ENCODE measurements around the gene CFAP53. TPM values are rescaled to one million over a fixed set of nuclear protein-coding genes. Genes with fewer than 3 reads are reported as not detected.
A peak's percentile ranks its signal among the peaks of the same experiment; 100 is the strongest.

The CFAP53 gene
- total RNA-seq, 1 donor from 2014 or later = 0.29 TPM

DNA sequence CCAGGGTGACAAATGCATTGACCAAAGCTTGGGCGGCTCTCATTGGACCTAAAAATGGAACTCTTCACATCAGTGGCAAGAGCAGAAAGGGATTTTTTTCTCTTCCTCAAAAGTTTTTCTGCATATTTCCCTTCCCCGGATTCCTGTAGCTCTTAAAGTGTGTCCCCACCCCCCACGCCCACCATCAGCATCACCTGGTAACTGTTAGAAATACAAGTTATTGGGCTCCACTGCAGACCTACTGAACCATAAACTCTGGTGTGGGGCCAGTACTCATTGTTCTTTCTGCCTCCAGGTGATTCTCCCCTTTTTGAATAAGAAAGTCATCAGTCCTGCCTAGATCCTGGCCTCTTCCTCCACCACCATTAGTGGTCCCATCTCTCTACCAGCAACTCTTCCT lies 70.0 kb downstream of the CFAP53 start:
- Histone ChIP-seq H3K4me3 (ENCODE audit: low read depth, low read length) (no peak overlapping the region), H3K27me3 (ENCODE audit: control insufficient read depth, insufficient read depth, low read length) (peaks cover 9% of the 10 kb centered on the region), H3K36me3 (ENCODE audit: control insufficient read depth, insufficient read depth, low read length) (no peaks in the 10 kb centered on the region)
- no peak for DNase-seq (ENCODE audit: low read depth)
- TF ChIP-seq, protein P1, sequence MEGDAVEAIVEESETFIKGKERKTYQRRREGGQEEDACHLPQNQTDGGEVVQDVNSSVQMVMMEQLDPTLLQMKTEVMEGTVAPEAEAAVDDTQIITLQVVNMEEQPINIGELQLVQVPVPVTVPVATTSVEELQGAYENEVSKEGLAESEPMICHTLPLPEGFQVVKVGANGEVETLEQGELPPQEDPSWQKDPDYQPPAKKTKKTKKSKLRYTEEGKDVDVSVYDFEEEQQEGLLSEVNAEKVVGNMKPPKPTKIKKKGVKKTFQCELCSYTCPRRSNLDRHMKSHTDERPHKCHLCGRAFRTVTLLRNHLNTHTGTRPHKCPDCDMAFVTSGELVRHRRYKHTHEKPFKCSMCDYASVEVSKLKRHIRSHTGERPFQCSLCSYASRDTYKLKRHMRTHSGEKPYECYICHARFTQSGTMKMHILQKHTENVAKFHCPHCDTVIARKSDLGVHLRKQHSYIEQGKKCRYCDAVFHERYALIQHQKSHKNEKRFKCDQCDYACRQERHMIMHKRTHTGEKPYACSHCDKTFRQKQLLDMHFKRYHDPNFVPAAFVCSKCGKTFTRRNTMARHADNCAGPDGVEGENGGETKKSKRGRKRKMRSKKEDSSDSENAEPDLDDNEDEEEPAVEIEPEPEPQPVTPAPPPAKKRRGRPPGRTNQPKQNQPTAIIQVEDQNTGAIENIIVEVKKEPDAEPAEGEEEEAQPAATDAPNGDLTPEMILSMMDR (IDR thresholded peaks at IDR 0.05; ENCODE audit: insufficient read depth, low read length, poor library complexity, severe bottlenecking) = no peak

DNA sequence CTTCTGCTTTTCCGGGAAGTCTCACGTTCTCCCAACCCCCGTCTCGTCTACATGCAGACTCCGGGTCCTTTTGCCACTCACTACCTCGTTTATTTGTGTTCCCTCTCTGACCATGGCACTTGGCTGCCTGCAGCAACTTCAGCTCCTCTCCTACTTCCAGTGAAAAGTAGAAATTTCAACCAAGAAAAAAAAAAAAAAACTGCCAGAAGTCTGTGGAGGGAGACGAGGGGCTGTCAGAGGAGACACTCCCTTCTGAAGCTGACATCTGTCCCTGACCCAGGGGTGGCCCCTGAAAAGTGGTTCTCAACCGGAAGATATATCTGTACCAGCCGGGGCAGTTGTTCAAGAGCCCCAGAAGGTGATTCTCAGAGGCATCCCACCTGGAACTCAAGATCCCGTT lies 70.6 kb downstream of the CFAP53 start:
- TF ChIP-seq, protein P1 (IDR thresholded peaks at IDR 0.05; ENCODE audit: insufficient read depth, low read length, poor library complexity, severe bottlenecking) = no peak
- DNase-seq (ENCODE audit: low read depth) = no peak
- Histone ChIP-seq H3K27me3 (ENCODE audit: control insufficient read depth, insufficient read depth, low read length) (peaks cover 9% of the 10 kb centered on the region), H3K4me3 (ENCODE audit: low read depth, low read length) (no peak overlapping the region), H3K36me3 (ENCODE audit: control insufficient read depth, insufficient read depth, low read length) (no peaks in the 10 kb centered on the region)

DNA sequence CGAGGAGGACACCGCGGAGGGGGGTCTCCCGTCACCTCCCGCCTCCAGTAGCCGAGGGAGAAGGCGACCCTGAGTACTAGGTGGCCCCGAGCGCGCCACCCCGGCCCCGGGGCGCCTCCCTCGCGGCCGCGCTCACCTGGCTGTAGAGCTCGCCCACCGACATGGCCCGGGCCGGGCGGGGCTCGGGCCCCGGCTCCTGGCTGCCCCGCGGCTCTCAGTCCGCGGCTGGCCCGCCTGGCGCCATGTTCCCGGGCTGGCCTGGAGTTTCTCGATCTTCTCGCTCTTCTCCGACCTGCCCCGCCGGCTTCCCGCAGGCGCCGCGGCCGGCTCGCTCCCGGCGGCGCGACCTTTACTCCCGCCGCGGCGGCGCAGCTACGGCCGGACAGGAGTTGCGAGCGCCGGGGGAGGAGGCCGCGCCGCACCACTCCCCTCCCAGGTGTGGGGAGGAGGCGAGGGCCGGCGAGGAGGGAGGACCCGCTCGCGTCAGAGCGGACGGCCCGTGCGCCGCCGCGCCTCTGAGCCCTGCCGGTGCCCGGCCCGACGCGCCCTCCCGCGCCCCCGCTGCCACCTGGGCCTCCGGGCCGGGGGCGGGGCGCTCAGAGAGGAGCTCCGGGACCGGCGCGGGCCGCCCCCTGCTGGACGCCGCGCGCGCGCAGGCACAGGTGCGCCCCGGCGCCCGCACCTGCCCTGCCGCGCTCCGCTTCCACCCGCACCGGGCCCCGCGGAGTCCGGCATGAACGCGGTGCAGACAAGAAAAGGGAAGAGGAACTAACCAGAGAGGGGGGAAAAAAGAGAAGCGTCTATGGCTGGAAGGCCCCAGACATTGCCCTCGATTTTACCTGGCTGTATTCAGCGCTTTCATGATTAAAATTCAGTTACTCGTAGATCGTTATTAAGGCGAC lies 71.4 kb downstream of the CFAP53 start, which contains the start of gene MYO5B:
MYO5B (minus strand) TSS at position 517 of the 902 bp plus-strand sequence; CDS start at position 163, 354 bp downstream.
- no peaks in the 10 kb centered on the region for H3K36me3 ChIP-seq (ENCODE audit: control insufficient read depth, insufficient read depth, low read length)
- TF ChIP-seq, protein P1 (IDR thresholded peaks at IDR 0.05; ENCODE audit: insufficient read depth, low read length, poor library complexity, severe bottlenecking) = no peak
- peak within 1 kb of the TSS; percentile 67 for H3K4me3 ChIP-seq (ENCODE audit: low read depth, low read length)
- DNase-seq (ENCODE audit: low read depth) = no peak
- H3K27me3 ChIP-seq (ENCODE audit: control insufficient read depth, insufficient read depth, low read length) = peaks cover 9% of the 10 kb centered on the region

DNA sequence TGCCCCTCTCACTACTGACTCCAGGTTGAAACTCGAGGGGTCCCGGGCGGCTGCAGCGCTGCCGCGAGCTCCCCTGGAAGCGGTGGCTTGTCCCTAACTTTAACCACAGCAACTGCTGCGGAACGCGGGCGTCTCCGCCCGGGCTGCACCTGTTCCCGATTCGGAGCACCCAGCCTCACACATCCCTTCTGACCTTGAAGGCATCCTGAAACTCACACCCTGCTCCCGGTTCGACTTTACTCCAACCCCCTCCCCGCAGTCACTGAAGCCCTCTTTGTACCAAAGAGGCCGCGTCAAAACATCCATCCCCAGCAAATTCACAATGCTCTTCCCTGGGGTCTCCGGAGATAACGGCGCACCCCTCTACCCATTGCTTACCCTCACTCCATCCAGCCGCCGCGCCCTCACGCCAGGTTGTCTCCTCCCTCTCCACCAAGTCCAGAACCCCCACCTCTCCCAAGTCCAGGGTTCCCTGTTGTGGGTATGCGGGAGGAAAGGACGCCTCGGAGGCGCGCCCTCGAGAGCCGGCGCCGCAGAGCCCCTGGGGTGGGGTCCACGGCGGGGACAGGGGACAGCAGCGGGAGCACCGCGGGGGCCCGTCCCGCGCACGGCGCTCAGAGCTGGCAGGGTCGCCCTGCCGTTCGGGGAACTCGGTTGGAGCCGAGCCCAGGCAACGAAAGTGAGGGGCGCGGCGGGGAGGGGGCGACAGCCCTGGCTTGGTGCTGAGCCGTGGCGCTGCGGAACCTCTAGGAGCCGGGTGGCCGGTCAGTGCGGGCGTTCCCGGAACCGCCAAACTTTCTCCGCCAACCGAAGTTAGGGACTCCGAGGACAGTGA lies 72.3 kb downstream of the CFAP53 start:
- DNase-seq (ENCODE audit: low read depth) = no peak
- no peaks in the 10 kb centered on the region for H3K36me3 ChIP-seq (ENCODE audit: control insufficient read depth, insufficient read depth, low read length)
- H3K27me3 ChIP-seq (ENCODE audit: control insufficient read depth, insufficient read depth, low read length) = peaks cover 9% of the 10 kb centered on the region
- H3K4me3 ChIP-seq (ENCODE audit: low read depth, low read length) = peak overlapping the region; percentile 67
- TF ChIP-seq, protein P1 (IDR thresholded peaks at IDR 0.05; ENCODE audit: insufficient read depth, low read length, poor library complexity, severe bottlenecking) = no peak

DNA sequence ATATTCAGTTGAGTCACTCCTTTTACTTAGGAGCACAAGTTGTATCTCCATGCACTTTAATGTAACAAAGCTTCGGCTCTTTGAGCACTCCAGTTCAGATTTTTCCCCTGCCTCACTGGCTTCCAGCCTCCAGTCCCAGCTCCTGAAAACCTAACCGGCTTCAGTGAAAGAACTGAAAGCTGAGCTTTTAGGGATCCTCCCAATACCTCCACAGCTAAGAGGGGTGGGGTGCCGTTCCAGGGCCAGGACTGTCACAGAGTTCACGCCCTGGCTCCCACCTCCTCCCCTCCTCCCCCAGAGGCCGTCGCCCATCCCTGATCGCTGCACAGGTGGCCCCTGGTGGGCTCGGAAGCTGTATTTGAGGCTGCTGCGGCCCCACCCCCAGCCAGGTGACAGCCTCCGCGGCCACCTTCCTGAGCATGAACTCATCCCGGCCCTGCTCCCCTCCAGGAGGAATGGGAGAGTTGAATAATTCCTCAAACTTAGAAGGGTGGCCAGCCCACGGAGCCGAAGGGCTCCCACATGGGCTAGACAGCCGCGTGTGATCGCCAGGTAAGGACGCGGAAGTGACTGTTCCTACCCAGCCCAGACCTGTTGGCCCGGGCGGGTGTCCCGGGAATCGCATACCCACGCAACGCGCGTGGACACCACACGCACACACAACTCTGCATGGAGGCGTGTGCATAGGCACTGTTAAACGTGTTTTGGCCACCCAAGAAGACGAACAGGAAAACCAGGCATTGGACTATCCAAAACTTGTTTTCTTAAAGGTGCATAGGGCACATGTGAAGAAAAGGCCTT lies 73.1 kb downstream of the CFAP53 start:
- H3K27me3 ChIP-seq (ENCODE audit: control insufficient read depth, insufficient read depth, low read length) = peaks cover 9% of the 10 kb centered on the region
- DNase-seq (ENCODE audit: low read depth) = no peak
- TF ChIP-seq, protein P1 (IDR thresholded peaks at IDR 0.05; ENCODE audit: insufficient read depth, low read length, poor library complexity, severe bottlenecking) = no peak
- H3K36me3 ChIP-seq (ENCODE audit: control insufficient read depth, insufficient read depth, low read length) = no peaks in the 10 kb centered on the region
- peak overlapping the region; percentile 67 for H3K4me3 ChIP-seq (ENCODE audit: low read depth, low read length)

Data from kidney epithelial cell (primary cell).